ENCODE results near the gene DENND1A.

DNA sequence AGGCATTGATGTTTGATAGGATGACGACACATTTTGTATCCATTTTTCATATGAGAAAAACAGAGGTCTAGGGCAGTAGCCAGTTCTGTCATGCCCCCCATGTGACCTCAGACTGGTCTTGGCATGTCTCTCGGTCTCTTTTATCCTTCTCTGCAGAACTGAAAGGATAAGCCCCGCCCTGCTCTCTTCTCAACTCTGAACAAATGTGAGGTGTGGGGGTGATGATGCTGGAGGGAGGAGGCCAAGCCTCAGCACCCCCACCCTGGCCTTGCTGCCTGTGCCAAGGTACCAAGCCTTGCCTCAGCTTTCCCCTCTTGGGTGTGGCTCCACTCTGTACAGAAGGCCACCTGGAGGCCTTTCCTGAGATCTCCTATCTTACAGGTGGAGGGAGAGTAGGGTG is 593.5 kb downstream of the DENND1A start:
- TF ChIP-seq, protein P1, sequence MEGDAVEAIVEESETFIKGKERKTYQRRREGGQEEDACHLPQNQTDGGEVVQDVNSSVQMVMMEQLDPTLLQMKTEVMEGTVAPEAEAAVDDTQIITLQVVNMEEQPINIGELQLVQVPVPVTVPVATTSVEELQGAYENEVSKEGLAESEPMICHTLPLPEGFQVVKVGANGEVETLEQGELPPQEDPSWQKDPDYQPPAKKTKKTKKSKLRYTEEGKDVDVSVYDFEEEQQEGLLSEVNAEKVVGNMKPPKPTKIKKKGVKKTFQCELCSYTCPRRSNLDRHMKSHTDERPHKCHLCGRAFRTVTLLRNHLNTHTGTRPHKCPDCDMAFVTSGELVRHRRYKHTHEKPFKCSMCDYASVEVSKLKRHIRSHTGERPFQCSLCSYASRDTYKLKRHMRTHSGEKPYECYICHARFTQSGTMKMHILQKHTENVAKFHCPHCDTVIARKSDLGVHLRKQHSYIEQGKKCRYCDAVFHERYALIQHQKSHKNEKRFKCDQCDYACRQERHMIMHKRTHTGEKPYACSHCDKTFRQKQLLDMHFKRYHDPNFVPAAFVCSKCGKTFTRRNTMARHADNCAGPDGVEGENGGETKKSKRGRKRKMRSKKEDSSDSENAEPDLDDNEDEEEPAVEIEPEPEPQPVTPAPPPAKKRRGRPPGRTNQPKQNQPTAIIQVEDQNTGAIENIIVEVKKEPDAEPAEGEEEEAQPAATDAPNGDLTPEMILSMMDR (IDR thresholded peaks at IDR 0.05), result no peak
- no peak for TF ChIP-seq POLR2A (IDR thresholded peaks at IDR 0.05)

Measured in right lobe of liver (tissue), 4 donors.